Amniotic stem cell (primary cell): Measurements from ENCODE around the gene WNT7B.

Source experiments
- DNase-seq: peaks from one replicate; lab custom pipeline; 2025; lab: John Stamatoyannopoulos, UW

WNT7B gene

GRCh38 chr22:45977003-45977411, at the start of gene WNT7B:
Gene WNT7B, minus strand, starts transcription at chr22:45977162. Its CDS starts 408 bp downstream, at chr22:45976754.
- DNase-seq = no peak

- DNase-seq = no peak
These were observed 49.3 kb upstream of the WNT7B start for GRCh38 chr22:46025973-46026898.

GRCh38 chr22:46025225-46025972, 48.4 kb upstream of the WNT7B start:
- no peak for DNase-seq

- no peak for DNase-seq
These were observed 47.3 kb upstream of the WNT7B start for GRCh38 chr22:46024136-46024840.

DNA sequence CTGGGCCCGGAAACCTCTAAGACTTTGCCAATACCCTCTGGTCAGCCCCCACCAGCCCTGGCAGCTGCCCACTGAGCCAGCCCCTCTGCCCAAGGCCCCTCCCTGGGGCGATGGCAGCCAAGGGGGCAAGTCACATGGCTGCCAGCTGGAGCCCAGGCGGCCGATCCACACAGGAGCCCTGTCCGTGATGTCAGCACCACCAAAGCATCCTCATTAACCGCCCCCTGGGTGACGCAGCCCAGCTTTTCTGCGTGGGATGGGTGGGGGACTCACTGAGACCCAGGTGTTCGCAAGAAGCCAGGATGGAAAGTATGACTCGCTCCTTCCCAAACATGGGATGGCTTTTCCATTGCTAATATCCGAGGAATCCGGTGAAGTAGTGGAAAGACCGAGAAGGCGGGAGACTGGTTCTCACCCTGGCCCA, 46.6 kb upstream of the WNT7B start:
- DNase-seq = no peak

- DNase-seq = no peak
These were observed 46.0 kb upstream of the WNT7B start for GRCh38 chr22:46022881-46023512.

- DNase-seq = no peak
These were observed 44.6 kb upstream of the WNT7B start for GRCh38 chr22:46021577-46021976.

DNA sequence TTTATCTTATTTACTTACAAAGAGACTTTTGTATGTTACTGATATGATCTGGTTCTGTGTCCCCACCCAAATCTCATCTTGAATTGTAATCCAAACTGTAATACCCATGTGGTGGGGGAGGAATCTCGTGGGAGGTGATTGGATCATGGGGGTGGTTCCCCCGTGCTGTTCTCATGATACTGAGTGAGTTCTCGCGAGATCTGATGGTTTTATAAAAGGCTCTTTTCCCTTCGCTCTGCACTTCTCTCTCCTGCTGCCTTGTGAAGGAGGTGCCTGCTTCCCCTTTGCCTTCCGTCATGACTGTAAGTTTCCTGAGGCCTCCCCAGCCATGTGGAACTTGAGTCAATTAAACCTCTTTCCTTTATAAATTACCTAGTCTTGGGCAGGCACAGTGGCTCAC, 42.4 kb upstream of the WNT7B start:
- no peak for DNase-seq

- DNase-seq = no peak
These were observed 41.9 kb upstream of the WNT7B start for GRCh38 chr22:46018859-46019258.

DNA sequence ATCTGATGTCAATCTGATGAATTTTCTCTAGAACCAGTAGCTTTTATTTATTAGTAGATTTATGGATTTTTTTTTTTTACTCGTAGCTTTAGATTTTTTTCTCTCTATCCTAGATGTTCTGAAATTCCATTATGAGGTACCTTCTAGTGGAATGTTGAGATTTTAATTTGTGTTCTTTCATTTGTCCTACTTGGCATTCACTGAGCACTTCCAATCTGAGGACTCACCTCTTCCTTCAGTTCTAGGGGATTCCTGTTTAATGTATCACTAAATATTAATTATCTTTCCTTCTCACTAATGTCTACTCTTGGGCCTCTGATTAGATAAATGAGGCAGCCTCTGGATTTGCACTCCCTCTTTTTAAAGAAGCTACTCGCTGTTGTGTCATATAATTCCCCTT, 40.2 kb upstream of the WNT7B start:
- DNase-seq = no peak

GRCh38 chr22:46013460-46014416, 36.8 kb upstream of the WNT7B start:
- DNase-seq = peak; percentile 90

DNA sequence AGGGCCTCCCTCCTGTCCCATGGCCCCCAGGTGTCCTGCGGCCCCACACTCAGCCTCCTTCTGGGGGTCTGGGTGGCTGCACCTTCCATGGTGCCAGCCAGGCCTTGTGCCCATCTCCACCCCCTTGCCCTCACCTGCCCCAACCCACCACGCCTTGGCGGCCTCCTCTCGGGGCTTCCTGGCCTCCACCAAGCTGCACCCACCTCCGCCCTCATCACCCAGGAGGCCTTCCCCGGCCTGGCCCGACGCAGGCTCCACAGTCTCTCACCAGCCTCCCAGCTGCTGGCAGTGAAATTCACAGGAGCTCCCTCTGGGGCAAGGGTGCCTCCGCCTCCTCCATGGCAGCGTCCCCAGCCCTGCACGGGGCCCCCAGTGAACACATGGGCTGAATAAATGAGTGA, 35.9 kb upstream of the WNT7B start:
- no peak for DNase-seq

GRCh38 chr22:46012182-46012880, 35.4 kb upstream of the WNT7B start:
- no peak for DNase-seq

DNA sequence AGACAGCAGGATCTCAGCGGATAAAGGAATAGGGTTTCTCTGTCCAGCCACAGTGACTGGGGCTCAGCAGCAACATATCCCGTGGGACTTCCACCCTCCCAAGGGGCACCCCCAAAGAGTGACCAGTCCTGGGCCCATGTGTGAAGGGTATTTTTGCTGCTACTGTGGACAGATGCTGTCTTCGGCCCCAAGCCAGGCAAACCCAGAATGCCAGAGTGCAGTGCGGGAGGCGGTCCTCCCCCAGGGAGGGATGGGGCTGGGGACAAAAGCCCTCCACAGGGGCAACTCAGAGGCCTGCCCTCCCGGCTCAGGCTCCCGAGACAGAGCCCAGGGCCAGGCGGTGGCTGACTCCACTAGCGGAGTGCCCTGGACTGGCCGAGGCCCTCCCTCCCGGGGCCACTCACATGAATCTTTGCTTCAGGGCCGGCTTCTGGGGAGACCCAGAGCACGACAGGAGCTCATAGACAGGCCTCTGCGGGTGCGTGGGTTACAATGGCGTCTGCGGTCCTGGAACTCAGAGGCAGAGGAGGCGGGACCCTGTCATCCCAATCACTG, 34.7 kb upstream of the WNT7B start:
- no peak for DNase-seq

DNA sequence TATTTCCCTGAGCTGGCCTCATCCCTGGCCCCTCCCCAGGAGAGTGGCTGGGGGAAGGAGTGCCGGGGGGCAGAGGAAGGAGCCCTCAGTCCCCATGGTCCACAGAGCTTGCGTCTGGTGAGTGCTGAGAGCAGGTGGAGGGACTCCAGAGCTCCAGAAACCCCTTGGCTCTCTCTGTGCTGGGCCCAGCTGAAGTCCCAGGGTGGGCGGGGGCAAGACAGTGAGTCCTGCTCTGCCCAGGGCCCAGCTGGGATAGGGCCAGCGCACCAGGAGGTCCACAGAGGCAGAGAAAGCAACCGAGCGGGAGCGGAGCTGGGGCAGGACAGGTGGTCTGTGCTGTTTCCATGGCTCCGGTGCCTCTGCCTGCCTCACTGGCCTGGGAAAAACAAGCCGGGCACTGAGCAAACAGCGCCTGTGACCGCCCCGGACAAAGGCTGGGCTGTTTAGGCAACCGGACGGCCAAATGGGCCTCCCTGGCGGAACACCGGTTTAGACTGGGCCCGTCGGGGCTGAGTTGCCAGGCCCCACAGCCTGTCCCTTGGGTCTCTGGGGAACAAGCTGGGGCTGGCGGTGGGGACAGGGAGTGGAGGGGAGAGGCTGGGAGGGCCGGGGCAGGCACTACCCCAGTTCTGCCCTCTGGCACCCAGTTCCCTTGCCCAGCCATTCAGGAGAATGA, 34.1 kb upstream of the WNT7B start:
- DNase-seq = no peak

- DNase-seq = no peak
These were observed 33.4 kb upstream of the WNT7B start for GRCh38 chr22:46010207-46010867.

DNA sequence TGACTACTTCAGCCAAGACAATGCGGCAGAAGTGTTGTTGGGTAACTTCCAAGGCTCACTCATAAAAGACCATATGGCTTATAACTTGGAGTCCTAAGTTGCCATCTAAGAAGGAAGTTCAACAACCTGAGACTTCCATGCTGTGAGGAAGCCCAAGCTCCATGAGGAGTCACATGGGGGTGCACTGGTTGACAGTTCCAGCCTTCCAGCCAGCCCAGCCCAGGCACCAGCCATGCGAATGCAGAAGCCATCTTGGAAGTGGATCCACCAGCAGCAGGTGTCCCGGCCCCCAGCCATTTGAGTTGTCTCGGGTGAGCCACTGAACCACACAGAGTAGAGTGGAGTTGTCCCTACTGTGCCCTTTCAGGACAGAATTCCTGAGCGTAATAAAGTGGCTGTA, 32.8 kb upstream of the WNT7B start:
- no peak for DNase-seq

DNA sequence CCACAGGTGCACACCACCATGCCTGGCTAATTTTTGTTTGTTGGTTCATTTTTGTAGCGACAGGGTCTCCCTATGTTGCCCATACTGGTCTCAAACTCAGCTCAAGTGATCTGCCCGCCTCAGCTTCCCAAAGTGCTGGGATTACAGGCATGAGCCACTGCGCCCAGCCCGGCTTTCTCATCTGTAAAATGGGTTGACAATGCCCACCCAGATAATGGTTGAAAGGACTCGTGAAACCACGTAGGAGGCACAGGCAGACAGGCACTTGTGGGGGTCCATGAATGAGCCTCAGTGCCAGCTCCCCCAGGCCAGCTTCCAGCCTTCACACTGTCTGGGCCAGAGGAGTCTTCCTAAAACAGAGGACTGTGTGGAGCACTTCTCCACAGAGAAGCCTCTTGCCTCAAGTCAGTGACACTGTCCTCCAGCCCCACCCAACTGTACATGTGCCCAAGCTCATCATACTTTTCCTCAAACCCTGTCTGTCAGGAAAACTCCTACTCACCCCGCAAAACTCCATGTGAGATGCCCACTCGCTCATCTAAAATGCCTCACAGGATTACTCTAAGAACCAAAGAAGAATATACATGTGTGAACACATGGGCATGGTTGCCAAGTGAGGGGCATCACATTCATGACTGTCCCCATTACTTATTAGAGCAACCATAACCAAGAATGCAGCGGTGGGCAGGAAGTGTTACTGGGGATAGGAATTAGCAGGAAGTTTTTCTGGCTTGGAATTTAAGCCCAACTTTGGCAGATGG, 32.1 kb upstream of the WNT7B start:
- DNase-seq = no peak
